ENCODE data around the gene PIP4K2A.

PIP4K2A gene

DNA sequence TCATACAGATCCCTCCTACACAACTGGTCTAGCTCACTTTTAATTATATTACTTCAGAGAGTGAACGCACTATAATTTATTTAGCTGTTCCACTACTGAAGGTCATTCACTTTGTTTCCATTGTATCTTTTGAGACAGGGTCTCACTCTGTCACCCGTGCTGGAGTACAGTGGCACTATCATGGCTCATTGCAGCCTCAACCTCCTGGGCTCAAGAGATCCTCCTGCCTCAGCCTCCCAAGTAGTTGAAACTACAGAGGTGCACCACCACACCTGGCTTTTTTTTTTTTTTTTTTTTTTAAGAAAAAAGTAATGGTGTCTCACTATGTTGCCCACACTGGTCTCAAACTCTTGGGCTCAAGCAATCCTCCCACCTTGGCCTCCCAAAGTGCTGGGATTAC is 49.0 kb downstream of the PIP4K2A start:
- DNase-seq = no peak

DNA sequence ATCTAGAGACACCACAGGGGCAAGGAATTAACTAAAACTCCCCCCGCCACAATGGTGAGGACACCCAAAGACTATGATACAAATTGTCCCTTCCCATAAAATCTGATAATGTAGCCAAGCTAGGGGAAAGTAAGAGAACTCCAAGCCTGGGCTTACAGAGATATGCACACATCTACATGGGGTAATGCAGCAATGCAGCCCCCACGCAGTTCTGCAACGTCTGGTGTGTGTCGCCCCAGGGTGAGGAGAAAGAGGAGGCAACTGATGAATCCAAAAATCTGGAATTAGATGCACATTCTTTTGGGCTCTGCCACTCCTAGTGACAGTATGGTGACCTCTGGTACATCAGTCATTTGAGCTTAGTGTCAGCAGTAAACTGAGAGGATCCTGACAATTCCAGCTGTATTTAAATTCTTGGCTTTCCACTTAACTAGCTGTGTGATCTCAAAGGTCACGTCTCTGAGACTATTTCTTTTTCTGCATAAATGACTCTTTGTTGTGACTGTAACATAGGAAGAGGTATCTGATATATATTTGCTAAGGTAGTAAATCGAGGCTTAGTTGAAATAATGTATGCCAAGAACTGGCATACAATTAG is 51.5 kb downstream of the PIP4K2A start:
- no peak for DNase-seq

DNA sequence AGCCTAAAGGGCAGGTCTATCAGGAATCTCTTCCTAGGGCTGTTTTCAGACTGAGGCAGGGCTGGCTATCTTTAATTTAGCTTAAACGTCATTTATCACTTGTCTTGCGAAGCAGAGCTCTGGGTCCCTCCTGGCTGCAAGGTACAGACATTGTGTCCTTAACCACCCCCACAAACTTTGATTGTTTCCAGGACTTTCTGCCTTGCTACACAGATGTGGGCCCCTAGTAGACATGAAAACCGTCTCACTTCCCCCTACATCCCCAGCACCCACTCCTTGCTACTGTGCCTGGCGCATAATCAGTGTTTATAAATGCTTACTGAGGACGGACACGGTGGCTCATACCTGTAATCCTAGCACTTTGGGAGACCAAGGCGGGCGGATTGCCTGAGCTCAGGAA is 54.5 kb downstream of the PIP4K2A start:
- DNase-seq = no peak

DNA sequence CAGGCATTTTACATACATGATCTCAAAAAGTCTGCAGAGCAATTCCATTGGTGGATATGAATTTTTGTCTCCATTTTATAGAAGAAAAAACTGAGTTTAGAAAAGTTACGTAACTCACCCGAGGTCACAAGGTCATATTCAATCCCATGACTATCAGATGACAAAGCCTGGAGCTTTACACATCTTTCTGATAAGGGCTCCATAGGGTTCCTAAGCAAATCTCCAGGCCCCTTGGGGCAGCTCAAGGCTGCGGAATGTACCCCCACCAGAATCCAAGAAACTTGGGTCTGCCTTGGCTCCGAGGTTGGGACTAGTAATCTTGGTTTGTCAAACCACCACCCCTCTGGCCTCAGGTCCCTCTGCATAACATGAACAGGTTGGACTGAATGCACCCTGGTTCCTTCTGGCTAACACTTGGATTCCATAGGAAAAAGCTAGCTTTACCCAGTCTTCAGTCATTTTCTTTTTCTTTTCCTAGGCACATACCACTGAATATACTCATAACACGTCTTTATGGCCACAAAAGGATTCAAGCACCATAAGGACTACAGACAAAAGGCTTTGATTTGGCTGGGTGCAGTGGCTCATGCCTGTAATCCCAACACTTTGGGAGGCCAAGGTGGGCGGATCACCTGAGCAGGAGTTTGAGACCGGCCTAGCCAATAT is 55.5 kb downstream of the PIP4K2A start:
- DNase-seq = peak; percentile 52

DNA sequence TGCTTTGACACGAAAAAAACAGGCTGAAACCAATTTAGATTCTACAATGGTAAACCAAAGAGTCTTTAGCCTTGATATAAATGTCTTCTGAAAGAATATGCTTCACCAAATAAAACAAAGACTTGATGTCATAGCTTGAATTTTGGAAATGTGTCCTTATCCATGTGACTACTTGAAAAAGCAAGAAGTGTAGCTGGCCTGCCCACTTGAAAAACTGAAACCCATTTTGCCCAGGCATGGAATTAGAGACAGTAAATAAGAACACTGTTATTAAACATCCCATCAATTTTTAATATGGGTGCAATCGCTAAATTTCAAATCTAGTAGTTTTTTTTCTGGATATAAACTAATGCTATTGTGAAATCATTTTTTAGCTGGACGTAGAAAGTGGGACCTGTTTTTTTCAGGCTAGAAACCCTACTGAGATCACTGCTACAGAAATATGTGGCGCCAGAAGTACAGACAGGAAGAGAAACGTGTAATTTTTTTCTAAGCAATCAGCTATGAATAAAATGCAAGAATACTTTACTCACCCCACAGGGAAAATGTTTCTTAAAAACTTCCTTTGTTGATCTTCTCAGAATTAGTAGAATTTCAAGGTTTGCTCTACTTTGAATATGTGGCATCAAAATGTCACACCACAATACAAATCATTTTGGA is 56.7 kb downstream of the PIP4K2A start:
- peak; percentile 47 for DNase-seq

DNA sequence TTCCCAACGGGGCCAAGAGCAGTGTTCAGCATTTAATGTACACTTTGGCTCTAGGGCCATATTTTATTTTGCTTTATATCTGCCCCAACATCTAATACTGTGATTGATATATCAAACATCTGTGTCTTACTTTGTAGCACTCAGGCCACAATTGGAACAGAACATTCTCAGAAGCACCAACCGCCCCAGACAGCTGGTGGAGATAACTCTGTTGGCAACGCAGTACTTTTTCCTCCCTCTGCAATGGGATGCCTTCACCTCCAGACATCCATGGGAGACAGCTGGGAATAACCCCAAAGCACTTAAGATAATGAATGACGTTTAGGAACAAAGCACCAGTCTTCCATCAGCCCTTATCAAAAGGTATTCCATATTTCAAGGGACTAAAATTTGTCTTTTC is 57.4 kb downstream of the PIP4K2A start:
- DNase-seq = no peak

DNA sequence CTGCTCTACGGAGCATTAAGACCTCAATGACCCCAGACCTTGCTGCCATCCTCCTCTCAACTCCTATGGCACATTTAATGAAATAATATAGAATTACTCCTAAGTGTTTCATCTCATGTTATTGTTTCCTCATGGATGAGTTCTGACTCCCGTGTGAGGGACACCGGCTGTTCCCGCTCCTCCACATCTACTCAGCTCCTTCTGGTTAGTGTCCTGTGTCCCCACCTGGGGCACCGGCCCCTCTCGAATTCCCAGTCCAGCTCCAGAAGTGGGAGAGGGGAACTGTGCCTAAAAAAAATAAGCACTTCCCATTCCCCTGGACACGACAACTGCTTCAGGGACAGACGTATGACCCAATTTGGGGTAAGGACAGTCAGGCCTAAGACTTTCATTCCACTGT is 58.3 kb downstream of the PIP4K2A start:
- DNase-seq = no peak

DNA sequence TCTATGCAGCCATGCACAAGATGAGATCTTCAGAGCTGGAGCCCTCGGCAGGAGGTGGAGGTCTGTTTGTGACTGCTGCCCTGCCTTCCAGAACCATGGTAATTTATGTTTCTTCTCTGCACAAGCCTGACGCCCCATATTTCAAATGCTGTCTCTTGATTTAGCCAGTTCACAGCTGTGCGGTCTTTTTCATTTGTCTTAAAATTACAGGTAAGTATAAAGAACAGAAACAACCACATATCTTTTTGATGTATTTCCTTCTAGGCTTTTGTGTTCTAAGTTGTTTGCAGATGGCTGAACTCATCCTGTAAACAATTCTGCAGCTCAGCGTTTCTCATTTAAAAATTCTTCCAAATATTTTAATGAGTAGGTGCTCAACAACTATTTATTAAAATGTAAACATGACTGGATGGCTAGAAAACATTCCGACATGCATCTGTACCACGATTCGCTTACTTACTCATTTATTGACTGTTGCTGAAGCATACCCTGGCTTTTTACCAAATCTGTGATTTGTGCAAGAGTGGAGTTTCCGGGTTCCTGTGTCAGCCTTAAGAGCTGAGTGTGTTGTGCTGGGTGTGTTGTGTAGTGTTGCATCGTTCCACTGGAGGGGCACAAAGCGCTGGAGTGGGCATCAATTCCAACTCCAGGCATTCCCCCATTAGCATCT is 58.9 kb downstream of the PIP4K2A start:
- DNase-seq = peak; percentile 86

DNA sequence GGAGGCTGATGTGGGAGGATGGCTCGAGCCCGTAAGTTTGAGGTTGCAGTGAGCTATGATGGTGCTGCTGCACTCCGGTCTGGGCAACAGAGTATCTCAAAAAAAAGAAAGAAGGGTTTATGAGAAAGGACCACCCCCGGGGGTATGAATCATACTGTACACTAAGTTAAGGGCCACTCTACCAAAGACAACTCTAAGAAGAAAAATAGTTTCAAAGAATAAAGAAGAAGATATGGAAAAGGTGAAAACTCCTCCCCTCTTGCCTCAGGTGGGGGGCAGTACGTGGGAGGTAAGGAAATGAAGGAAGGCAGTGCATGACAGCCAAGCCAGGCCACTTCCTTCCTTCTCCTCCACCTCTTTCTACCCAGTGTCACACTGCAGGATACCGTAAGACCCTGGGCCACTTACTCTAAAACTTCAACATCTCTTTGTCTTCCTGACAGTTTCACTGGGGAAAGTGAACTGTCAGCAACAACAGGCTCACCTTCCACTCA is 61.3 kb downstream of the PIP4K2A start:
- no peak for DNase-seq

DNA sequence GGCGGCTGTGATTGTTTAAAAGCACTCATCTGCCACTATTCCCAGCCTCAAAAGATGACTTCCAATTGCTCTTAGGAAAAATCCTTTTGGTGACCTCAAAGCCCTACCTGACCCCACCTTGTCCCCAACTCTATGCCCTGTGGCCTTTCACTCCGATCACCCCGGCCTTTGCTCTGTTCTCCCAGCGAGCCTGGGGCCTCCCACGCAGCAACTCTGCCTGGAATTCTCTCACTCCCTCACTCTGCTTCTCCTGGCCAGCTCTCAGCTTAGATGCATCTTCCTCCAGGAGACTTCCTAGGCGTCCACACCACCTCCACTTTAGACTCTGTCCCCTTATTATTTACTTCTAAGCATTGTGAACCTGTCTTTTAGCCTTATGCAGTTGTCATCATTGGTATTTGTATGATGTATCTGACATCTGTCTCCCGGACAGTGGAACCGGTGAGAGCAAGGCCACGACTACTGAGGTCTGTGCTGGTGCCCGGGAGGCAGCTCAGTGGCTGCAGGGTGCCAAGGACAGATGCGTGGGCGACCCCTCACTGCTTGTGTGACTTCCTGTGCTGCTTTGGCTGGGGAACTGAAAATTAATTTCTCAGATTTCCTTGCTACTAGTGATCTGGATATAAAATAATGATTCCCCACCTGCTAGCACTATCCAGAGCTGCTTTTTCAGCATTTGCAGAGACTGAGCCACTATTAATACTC is 63.0 kb downstream of the PIP4K2A start:
- DNase-seq = no peak

DNA sequence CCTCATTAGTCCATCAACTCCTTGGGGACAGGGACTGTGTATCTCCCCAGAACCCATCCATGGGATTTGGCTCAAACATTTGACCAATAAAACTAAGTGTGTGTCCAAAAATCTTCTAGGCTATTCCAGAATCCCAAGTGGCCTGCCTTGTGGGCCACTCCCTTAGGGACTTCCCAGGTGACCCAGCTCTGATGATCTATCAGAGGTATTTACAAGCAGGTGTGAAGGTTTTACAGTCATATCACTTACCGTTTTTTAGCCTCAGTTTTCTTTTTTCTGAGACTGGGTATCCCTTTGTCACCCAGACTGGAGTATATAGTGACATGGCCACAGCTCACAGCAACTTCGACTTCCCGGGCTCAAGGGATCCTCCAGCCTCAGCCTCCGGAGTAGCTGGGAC is 64.4 kb downstream of the PIP4K2A start:
- DNase-seq = no peak

DNA sequence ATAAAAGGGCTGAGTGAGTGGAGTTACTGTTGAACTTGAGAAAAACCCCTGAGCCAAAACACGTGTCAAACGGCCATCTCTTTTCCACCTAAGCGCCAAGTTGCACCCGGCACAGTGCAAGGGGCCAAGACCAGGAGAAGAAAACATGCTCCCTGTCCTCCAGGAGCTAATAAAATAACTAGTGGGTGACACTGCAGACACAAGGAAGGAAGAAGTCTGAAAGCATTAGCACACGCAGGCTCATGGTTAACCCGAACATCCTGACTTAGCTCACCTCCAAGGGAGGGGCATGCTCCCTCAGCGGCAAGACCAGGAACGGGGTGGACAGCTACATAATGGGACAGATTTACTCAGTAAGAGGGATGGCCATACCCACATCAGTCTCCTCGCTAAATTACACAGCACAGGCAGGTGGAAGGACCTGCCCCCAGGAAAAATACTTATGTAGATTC is 65.0 kb downstream of the PIP4K2A start:
- DNase-seq = no peak

DNA sequence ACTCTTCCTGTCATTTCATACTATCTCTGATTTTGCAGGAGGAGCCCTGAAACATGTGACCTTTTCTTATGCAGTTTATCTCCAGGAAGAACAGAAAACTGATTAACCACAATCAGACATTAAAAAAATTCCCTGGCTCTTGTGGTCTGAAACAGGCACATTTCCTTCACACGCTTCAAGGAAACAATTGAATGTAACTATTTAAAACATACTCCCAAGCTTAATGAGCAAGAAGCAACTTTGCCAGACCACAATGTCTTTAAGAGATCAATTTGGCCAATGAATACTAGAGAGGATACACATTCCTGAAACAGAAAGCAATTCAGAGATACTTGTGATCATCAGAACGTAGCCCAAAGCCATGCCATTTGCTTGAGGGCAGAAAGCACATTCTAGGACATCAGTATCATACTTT is 65.8 kb downstream of the PIP4K2A start:
- DNase-seq = peak; percentile 85

DNA sequence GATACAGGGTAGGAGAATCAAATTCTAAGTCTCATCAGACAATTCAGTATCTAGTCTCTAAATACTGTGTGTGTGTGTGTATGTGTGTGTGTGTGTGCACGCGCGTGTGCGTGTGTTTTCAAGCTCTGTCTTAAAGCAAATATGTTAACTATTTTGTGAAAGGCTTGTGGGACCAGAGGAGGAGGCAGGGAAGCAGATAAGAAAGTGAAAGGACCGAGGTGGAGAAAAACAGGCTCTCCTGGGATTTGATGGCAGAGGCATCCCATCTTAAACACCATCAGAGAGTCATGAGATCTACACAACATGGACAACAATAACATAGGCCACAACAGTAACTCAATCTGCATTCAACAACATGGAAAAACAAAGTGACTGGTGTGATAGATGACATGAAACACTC is 67.1 kb downstream of the PIP4K2A start:
- peak; percentile 17 for DNase-seq

DNA sequence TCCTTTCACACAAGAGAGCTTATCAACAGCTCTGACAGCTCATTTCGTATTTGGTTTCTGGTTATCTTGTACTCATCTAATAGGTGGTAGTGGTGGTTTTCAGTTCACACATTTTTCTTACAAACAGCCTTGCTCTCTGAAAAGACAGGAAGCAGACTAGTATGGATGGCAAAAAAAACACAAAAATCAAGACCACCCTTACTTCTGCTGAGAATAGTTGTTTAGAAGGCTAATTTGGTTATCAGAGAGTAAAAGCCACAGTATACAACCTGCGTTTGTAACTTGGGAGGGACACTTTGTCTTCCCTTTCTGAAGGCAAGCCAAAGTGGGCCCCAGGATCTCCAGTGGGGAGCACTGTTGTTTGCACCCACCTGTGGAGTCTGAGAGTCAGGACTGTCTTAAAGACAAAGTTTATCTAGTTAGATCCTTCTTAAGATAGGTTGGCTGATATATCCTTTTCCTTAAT is 68.0 kb downstream of the PIP4K2A start:
- DNase-seq = no peak

DNA sequence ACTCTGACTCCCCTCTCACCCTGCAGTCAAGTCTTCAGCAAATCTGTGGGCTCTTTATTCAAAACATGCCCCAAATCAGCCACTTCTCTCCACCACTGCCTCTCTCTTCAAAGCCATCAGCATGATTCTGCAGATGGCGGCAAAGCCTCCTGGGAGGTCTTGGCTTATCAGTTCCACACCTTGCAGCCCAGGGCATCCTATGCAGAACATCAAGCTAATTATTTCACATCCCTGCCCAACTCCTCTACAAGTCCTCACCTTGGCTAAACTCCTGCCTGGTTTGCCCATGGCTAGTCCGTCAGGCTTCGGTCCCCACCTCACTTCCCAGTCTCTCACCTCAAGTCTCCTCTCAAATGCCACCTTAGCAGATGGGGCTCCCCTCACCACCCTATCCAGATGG is 70.2 kb downstream of the PIP4K2A start:
- DNase-seq = no peak

DNA sequence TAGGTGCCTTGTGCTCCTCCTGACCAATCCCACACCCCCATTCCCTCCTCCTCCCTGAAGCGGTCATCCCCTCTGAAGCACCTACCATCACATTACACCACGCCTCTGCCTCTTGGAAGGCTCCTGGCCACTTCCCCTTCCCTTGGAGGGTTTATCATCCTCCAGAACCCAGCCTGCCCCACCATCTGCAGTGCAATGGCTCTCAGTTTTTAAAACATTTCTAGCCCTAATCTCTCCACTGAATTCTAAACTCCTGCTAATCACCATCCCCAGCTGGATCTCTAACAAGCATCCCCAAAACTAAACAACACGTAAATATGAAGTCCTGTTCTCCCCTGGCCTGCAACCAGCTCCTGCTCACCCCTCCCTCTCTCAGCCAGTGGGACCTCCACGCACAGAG is 70.6 kb downstream of the PIP4K2A start:
- DNase-seq = no peak

DNA sequence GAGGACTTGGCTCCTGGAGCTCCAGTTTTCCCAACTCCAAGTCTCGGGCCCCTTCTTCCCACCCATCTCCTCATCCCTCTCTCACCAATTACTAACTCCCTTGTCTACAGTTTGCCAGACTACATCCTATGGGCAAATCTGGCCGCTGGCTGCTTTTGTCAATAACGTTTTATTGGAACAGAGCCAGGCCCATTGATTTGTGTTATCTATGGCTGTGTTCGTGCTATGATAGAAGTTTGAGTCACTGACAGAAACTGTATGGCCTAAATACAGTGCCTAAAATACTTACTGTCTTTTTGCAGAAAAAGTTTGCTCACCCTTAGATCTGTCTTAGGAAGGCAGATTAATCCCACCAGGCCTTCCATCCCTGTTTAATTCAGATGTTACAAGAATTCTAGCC is 71.3 kb downstream of the PIP4K2A start:
- DNase-seq = no peak

DNA sequence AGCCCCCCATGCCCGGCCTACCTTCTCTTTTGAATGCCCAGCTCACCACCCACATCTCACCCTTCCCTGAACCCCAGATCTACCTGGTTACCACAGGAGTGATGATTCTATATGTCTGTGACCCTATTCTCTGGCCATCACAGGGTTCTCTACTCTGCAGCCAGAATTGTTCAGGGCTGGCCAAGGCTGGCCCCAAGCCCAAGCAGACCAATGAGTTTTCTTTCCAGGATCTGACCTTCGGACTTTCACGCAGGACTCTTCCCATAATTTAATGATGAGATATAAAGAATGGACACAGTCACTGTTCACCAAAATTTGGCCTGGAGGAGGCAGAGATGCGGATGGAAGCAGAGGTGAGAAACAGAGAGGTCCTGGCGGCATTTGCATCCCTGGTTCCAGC is 72.6 kb downstream of the PIP4K2A start:
- no peak for DNase-seq

DNA sequence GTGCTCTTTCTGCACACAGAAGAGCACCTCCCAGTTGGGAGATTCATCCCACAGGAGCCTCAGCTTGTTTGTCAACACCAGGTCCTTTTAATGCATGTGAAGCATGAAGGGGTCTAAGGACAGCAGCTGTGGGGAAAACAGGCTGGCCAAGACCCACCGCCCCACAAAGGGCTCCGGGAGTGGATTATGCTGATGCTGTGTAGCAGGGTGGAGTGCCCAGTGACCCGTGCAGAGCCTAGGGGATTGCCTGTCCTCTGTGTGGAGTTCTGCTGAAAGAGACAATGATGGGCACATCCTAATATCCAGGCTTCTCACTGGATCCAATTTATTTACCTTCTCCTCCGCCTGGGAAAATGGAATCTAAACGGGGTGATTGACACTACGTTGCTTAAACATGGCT is 74.0 kb downstream of the PIP4K2A start:
- DNase-seq = no peak

DNA sequence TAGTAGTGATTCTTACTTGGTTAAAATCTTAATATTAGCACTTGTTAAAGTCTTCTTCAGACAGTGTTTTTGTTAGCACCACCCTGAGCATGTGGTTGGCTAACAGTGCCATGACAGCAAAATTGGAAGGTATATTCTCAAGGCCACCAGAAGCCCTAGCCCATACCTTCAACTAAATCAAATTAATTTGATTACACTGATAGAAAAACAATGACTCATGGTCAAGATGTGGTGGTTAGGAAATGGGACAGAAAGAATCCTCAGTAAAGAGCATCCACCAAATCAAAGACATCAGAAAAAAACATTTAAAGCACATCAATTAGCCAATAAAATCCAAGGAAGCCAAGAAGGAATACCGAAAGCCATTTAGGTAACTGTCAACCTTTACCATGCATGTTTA is 75.5 kb downstream of the PIP4K2A start:
- DNase-seq = no peak

DNA sequence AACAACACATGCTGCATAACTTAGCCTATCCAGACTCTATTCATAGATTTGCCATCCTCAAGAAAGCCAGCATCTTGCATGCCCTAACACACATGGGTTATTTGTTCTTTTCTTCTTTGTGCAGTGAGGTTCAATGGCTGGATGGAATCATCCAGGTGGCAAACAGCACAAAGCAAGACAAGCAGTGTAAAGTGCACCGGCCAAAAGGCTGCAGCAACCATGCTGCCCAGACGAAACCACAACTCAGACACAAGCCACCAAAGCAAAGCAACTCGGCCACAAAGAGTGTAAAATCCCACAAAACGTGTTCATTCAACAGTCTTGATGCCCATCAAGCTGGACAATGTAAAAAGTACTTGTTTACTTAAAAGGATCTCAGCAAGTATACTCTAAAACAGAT is 76.9 kb downstream of the PIP4K2A start:
- DNase-seq = no peak

DNA sequence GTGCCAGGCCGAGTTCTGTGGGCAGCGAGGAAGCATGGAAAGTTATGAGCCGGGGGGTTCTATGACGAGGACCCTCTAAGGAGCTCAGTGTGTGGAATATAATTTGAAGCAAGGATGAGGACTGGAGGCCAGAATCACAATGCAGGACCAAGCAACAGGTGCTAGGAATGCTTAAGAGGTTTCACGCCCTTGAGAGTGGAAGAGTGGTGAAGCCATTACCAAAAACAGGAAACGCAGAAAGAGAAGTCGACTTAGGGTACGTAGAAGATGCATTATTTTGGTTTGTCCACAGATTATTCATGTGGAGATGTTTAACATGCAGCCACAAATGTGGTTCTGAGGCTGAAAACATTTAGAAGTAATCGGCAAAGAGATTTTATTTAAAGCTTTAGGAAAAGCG is 78.7 kb downstream of the PIP4K2A start:
- DNase-seq = no peak

Measured in fibroblast of skin of abdomen (primary cell).